OCI-LY3 (cell line): ENCODE results near the gene SPOCK1.

Source experiments
- EZH2phosphoT487 ChIP-seq: fragments of 200-600 bp; shearing (Covaris generic); IDR thresholded peaks from 2 replicates; pipeline ENCODE4 v1.6.1; 2018; ENCODE audit warnings: antibody characterized with exemption, mixed run types, low read depth
- TF ChIP-seq, protein P1 (sequence below): fragments of 200-600, 300-600 bp; sonication (generic); IDR thresholded peaks from 2 replicates; pipeline ENCODE4 v1.5.1; 2014; ENCODE audit warnings: antibody characterized with exemption, low read length, low read depth

DNA sequence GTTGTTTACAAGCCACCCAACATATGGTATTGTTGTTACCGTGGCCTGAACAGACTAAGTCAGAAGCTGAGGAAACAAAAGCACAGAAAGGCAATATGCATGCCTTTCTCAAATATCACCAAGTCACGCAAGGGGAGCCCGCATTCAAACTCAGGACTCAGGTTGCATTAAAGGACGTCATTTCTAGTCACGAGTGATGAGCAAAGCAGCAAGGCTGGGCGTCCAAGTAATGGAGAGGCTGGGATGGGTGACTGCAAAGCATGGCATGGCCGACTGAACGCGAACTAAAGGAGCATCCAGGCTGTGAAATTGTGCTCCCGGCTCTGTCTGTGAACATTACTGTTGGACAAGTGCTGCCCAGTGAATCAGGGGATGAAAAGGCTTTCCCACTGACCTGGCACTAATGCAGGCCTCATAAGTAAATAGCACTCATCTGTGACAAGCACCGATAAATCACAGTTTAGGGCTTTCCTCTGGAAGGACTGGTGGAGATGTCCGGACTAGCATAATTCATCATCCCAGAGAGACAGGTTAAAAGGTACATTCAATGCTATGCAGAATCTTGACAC is 202.8 kb downstream of the SPOCK1 start:
- TF ChIP-seq, protein P1, sequence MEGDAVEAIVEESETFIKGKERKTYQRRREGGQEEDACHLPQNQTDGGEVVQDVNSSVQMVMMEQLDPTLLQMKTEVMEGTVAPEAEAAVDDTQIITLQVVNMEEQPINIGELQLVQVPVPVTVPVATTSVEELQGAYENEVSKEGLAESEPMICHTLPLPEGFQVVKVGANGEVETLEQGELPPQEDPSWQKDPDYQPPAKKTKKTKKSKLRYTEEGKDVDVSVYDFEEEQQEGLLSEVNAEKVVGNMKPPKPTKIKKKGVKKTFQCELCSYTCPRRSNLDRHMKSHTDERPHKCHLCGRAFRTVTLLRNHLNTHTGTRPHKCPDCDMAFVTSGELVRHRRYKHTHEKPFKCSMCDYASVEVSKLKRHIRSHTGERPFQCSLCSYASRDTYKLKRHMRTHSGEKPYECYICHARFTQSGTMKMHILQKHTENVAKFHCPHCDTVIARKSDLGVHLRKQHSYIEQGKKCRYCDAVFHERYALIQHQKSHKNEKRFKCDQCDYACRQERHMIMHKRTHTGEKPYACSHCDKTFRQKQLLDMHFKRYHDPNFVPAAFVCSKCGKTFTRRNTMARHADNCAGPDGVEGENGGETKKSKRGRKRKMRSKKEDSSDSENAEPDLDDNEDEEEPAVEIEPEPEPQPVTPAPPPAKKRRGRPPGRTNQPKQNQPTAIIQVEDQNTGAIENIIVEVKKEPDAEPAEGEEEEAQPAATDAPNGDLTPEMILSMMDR: no peak
- TF ChIP-seq EZH2phosphoT487: no peak
